Stimulated activated CD4-positive, alpha-beta T cell treated with anti-CD3 and anti-CD28 coated beads, Interleukin-1b, Interleukin-23, amount 100 ng/mL, for 1 hour (primary cell): ENCODE data around the gene EOLA1.
"Not testable (repeated sequence)": the region's sequence is repeated elsewhere in the genome, so short reads cannot be mapped to it uniquely, and the experiment has no call there.

Experiments used
- DNase-seq, 2 donors: peaks; one replicate each; pipeline ENCODE4 v3.0.0-alpha.2; 2020; ENCODE audit warnings: low read depth in 2 of 2

Gene EOLA1

GRCh38 chrX:149541521-149542047 lies 772 bp downstream of the EOLA1 start:
- no peak for DNase-seq

DNA sequence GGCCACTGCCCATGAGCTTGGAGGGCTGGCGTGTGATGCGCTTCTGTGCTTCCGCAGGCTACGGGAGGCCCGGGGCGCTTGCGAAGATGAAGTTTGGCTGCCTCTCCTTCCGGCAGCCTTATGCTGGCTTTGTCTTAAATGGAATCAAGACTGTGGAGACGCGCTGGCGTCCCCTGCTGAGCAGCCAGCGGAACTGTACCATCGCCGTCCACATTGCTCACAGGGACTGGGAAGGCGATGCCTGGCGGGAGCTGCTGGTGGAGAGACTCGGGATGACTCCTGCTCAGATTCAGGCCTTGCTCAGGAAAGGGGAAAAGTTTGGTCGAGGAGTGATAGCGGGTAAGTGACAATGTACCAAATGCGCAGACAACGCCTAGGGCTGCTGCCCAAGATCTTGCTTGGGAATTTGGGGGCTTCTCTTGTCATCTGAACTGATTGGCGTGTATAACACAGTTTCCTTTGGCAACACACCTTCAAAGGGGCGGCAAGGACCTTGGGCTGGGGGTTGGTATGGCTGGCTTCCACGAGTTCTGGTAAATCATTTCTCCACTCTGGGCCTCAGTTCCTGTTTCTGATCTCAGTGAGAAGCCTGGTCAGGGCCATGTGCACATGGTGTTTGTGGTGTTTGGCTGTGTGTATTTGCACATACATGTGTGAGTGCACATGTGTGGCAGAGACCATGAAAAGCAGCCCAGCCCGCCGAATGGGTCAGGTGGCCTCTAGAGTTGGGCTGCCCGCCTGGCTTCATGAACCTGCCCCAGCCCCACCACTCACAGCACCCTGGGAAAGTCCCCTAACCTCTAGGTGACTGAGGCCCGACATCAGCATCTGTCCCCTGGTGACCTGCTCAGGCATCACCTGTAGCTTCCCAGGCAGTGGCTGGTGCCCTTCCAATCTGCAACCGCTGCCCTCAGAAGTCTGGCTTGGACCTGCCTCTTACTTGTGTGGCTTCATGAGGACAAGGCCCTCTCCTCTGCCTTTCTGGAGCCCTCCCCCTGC lies 5.0 kb downstream of the EOLA1 start:
- DNase-seq, result not testable (repeated sequence)

DNA sequence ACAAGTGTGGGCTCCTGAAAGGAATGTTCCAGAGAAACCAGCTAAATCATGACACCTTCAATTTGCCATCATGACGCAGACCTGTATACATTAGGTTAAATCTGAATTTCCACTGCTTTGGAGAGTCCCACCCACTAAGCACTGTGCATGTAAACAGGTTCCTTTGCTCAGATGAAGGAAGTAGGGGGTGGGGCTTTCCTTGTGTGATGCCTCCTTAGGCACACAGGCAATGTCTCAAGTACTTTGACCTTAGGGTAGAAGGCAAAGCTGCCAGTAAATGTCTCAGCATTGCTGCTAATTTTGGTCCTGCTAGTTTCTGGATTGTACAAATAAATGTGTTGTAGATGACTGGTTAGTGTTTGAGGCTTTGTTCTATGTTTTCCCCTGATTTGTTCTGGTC lies 6.2 kb downstream of the EOLA1 start:
- not testable (repeated sequence) for DNase-seq

- not testable (repeated sequence) for DNase-seq
Observed at GRCh38 chrX:149547782-149548181, 7.0 kb downstream of the EOLA1 start.

GRCh38 chrX:149549701-149550100 lies 8.9 kb downstream of the EOLA1 start, which contains the start of gene HSFX3:
Gene HSFX3, minus strand, starts transcription at chrX:149549924. Its CDS starts 72 bp downstream, at chrX:149549852.
- not testable (repeated sequence) for DNase-seq

DNA sequence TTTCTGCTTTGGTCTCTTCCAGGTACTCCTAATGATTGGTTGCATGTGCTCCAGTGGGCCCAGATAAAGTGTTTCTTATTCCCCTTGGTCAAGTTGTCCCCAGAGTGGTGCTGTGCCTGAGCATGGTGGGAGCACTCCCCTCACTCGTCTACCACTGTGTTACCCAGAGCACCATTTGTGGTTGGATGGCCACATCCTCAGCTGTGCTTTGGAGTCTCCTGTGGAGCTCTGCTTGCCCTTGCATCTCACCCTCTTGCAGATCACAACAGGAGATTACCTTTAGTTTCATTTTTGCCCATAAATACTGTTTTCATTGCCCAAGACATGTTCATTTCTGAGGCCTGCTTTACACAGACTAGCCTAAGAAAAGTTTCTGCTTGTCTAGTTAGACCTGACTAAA lies 9.6 kb downstream of the EOLA1 start:
- not testable (repeated sequence) for DNase-seq

- DNase-seq, result not testable (repeated sequence)
Observed at GRCh38 chrX:149551245-149551938, 10.6 kb downstream of the EOLA1 start.

GRCh38 chrX:149551939-149552248 lies 11.1 kb downstream of the EOLA1 start:
- DNase-seq, result not testable (repeated sequence)

- DNase-seq, result not testable (repeated sequence)
Observed at GRCh38 chrX:149555251-149555650, 14.4 kb downstream of the EOLA1 start.

GRCh38 chrX:149563359-149563758 lies 22.5 kb downstream of the EOLA1 start:
- no peak for DNase-seq

DNA sequence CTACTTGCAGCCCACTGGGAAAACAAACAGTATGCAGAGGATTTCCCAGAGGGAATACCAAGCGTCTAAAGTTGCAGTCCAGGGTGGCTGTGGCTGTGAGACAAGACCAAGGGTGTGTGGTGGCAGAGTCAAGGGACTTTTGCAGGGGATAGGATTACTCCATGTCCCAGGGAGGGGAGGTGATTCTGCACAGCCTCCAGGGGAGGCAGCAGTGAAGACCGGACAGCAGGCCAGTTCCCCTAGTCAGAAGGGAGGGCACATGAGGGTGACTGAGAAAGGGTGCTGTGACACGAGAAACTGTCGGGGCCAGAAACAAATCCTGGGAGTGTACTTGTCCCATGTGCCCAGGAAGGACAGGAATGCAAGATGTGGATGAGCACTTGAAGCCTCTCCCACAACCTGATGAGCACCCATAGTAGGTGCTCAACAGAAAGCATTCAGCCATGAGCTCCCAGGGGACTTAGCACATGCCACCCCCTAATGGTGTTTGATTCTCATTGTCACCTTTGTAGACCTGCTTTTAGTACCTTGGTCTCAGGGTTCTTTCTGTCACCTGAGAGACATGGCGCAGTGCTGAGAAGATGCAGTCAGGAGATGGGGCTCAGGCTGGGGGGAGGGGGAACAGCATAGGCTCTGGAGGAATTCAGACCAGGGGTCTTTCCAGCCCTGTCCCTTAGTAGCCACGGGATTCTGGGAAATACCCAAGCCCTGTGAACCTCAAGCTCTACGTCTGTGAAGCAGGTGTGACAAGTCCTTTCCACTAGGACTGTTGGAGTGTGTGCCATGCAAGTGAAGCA lies 27.0 kb downstream of the EOLA1 start:
- no peak for DNase-seq

DNA sequence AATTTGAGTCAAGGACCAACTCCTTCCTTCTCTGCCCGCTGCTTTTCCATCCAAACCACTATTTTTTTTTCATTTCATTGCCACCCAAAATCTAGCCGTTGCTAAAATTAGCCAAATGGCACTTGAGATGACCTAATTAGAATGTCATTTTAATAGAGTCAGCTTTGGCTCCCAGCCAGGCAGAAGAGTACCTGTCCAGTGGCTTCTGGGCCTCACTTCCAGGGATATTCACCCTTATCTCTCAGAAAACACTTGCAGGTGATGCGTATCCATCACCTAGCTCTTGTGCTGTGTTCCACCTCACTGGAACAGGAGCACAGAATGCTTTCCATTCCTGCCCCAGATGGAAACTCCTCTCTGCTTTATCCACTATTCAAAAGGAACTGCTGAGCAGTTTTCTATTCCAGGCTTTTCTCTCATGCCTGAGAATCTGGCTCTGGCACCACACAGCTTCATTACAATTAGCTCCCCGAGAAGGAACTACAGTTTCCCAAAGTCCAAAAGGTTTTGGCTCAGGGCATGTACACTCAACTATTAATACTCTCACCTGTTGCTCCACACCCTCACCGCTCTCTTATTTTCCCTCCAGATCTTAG lies 28.0 kb downstream of the EOLA1 start:
- no peak for DNase-seq

DNA sequence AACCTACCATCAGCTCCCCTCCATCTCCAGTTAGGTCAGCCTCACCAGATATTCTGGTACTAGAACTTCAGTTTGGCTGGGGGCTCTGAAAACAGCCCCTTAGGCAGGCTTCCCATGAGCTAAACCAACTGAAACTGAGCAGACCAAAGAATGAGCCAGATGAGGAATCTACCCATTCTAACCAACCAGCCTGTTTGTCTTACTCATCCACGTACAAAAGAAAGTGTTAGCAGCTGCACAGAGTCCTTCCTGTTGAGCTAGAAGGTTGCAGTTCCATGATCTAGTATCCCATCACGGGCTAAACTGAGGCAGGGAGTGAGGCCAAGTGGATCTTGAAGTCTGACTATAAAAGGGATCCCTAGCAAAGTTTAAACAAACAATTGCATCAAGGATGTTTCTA lies 29.0 kb downstream of the EOLA1 start:
- no peak for DNase-seq

DNA sequence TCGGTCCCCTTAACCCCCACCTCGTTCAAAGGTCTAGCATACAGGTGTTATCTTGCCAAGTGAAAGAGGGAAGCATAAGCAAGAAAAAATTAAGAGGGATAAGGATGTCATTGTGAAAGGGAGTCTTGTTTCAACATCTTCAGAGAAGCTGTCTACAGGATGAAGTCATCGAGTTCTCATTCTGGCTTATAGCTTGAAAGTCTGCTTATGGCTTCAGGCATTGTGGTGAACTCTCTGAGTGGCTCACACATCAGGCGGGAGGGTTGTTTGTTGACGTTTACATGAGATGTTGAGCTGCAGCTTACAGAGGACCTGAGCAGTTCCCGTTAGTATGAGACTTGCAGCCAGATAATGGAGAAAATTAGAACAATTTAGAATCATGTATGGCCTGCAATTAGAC lies 29.9 kb downstream of the EOLA1 start:
- DNase-seq, result no peak

GRCh38 chrX:149571770-149572169 lies 31.0 kb downstream of the EOLA1 start:
- no peak for DNase-seq

GRCh38 chrX:149572743-149573142 lies 31.9 kb downstream of the EOLA1 start:
- DNase-seq, result no peak

GRCh38 chrX:149573456-149573855 lies 32.6 kb downstream of the EOLA1 start:
- not testable (repeated sequence) for DNase-seq

DNA sequence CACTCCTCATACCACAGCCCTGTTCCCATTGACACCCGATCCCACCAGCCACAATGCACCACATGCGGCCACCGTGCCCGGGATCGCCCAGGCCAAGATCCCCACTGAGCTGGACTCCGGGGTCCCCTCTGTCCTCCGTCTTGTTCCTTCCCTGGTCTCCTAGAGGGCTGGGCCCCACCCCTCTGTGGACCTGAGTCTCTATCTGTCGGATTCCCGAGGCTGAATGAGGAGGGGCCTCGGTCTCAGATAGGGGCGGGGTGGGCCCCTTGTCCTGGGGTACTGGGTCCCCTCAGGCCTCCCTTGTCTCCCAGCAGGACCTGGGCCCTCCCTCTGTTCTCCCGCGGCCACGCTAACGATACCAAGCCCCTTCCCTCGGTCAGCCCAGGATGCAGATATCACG lies 44.8 kb downstream of the EOLA1 start:
- not testable (repeated sequence) for DNase-seq

DNA sequence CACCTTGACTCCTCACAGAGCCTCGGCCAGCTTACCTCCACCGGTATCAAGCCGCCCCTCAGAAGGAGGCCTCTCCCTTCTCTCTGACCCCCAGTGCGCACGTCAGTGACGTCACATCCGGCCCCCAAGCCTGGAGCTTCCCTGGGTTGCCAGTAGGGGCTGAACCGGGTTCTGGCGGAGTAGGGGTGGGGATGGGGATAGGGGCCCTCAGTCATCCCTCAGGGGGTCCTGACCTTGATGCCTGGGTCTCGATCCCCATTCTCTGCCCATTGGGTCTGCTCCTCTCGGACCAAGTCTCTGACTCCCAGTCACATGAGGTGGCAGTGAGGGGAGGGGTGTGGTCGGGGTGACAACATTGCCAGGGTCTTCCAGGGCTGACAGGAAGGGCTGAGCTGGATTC lies 46.5 kb downstream of the EOLA1 start, which contains the start of gene MAGEA9B:
Gene MAGEA9B, minus strand, starts transcription at position 101 of the 400 bp plus-strand sequence. CDS start 4,280 bp downstream, outside the sequence.
- not testable (repeated sequence) for DNase-seq

DNA sequence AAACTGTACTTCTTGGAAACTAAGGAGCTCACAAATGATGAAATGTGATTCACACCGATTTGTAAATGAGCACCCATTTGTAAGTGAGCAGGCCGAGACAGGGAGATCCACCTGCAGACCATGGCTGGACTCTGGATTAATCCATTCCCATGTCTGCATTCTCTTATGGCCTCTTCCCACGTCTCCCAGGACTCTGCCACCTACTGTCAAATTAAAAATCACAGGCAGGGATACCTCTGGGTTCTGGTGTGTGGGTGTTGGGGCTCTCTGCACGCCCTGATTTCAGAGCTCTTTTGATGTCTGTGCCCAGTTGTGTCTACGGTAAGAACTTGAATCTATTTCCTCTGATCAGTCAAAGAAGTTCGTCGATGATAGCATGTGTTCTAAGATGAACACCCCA lies 50.2 kb downstream of the EOLA1 start:
- DNase-seq, result not testable (repeated sequence)

GRCh38 chrX:149595214-149595613 lies 54.4 kb downstream of the EOLA1 start, which contains the start of gene HSFX2:
Gene HSFX2, minus strand, starts transcription at chrX:149595314. Its CDS starts 614 bp downstream, at chrX:149594700.
- DNase-seq, result not testable (repeated sequence)
